ENCODE measurements around the gene PRKCZ. TPM values are rescaled to one million over a fixed set of nuclear protein-coding genes. Genes with fewer than 3 reads are reported as not detected.

Gene PRKCZ
- total and polyA plus RNA-seq, 4 donors, result 4.8 to 9.9 (median 8.4) TPM

- Histone ChIP-seq H3K9ac (ENCODE audit: low read depth in 1 of 2, low read length in 2 of 2) (no peak overlapping the region), H3K9me3 (ENCODE audit: control insufficient read depth in 4 of 4, low read length in 3 of 4) (no peaks in the 10 kb centered on the region), H3K4me1 (ENCODE audit: control insufficient read depth in 4 of 4, insufficient read depth in 4 of 4, low read length in 3 of 4) (no peaks in the 10 kb centered on the region), H3K27ac (ENCODE audit: low read depth in 1 of 2, low read length in 2 of 2) (no peak overlapping the region), H3K4me3 (ENCODE audit: low read depth in 1 of 3, low read length in 3 of 3) (no peak overlapping the region), H3K36me3 (ENCODE audit: control insufficient read depth in 4 of 4, insufficient read depth in 3 of 4, low read depth in 1 of 4, low read length in 3 of 4) (peaks cover 0 to 16% (median 4%) of the 10 kb centered on the region in 4 donors), H3K27me3 (ENCODE audit: control insufficient read depth in 4 of 4, insufficient read depth in 4 of 4, low read length in 3 of 4) (no peaks in the 10 kb centered on the region)
- 94% methylated on average over 33 of the region's 33 CpGs for whole genome bisulfite sequencing
- DNase-seq (ENCODE audit: low spot score), result no peak
- TF ChIP-seq RAD21 (IDR thresholded peaks at IDR 0.05), result no peak
- TF ChIP-seq NR2F2 (IDR thresholded peaks at IDR 0.05), result no peak
- no peak for TF ChIP-seq FOXA2 (IDR thresholded peaks at IDR 0.05)
- TF ChIP-seq EGR1 (IDR thresholded peaks at IDR 0.05; ENCODE audit: low read depth in 2 of 2), result no peak
- no peak for TF ChIP-seq SP1 (IDR thresholded peaks at IDR 0.05)
- TF ChIP-seq CTCF (IDR thresholded peaks at IDR 0.05; ENCODE audit: low read depth, low read length, missing input control), result no peak
- TF ChIP-seq YY1 (IDR thresholded peaks at IDR 0.05), result no peak
- no peak for TF ChIP-seq REST (IDR thresholded peaks at IDR 0.05)
- no peak for TF ChIP-seq TAF1 (conservative IDR thresholded peaks at IDR 0.05)
- TF ChIP-seq ATF3 (IDR thresholded peaks at IDR 0.05), result no peak
- TF ChIP-seq ZBTB33 (IDR thresholded peaks at IDR 0.05), result no peak
- no peak for TF ChIP-seq JUND (IDR thresholded peaks at IDR 0.05)
- TF ChIP-seq HNF4G (IDR thresholded peaks at IDR 0.05), result no peak
- TF ChIP-seq HNF4A (conservative IDR thresholded peaks at IDR 0.05), result no peak
- TF ChIP-seq FOXA1 (IDR thresholded peaks at IDR 0.05), result no peak
- no peak for TF ChIP-seq GABPA (IDR thresholded peaks at IDR 0.05 in 1 of 2, conservative IDR thresholded peaks at IDR 0.05 in 1 of 2)
- no peak for TF ChIP-seq MAX (IDR thresholded peaks at IDR 0.05)
- no peak for TF ChIP-seq RXRA (IDR thresholded peaks at IDR 0.05)
These were observed 122.4 kb downstream of the PRKCZ start for GRCh38 chr1:2172551-2173146.
